GM21390 (cell line): ENCODE measurements around the gene TAS2R19.
"Not testable (repeated sequence)": the region's sequence is repeated elsewhere in the genome, so short reads cannot be mapped to it uniquely, and the experiment has no call there.

Experiments
- ATAC-seq: cut with Tn5 transposase; IDR thresholded peaks from one replicate; pipeline ENCODE4 v1.9.1; 2021; ENCODE audit not compliant: unreplicated experiment

Gene TAS2R19

GRCh38 chr12:11022520-11022919 lies at the start of gene TAS2R19:
TSS of gene TAS2R19 (minus strand) at chr12:11022620. CDS start at chr12:11022571, 49 bp downstream.
- no peak for ATAC-seq

- no peak for ATAC-seq
Observed at GRCh38 chr12:11071414-11071813, 49.0 kb upstream of the TAS2R19 start.

GRCh38 chr12:11070999-11071398 lies 48.6 kb upstream of the TAS2R19 start:
- no peak for ATAC-seq

- no peak for ATAC-seq
Observed at GRCh38 chr12:11069854-11070365, 47.5 kb upstream of the TAS2R19 start.

GRCh38 chr12:11067514-11067913 lies 45.1 kb upstream of the TAS2R19 start:
- ATAC-seq = no peak

- ATAC-seq = not testable (repeated sequence)
Observed at GRCh38 chr12:11062194-11062593, 39.8 kb upstream of the TAS2R19 start, which contains the start of gene TAS2R46. TSS of gene TAS2R46 (minus strand) at chr12:11062294. CDS start at chr12:11062294, 0 bp downstream.

GRCh38 chr12:11059784-11060183 lies 37.4 kb upstream of the TAS2R19 start:
- ATAC-seq = no peak

- ATAC-seq = no peak
Observed at GRCh38 chr12:11059041-11059440, 36.6 kb upstream of the TAS2R19 start.

- no peak for ATAC-seq
Observed at GRCh38 chr12:11055306-11055705, 32.9 kb upstream of the TAS2R19 start.

GRCh38 chr12:11049806-11050531 lies 27.5 kb upstream of the TAS2R19 start:
- ATAC-seq = not testable (repeated sequence)

- ATAC-seq = not testable (repeated sequence)
Observed at GRCh38 chr12:11041366-11041765, 18.9 kb upstream of the TAS2R19 start.

- no peak for ATAC-seq
Observed at GRCh38 chr12:11040162-11040561, 17.7 kb upstream of the TAS2R19 start.

- ATAC-seq = no peak
Observed at GRCh38 chr12:11039171-11039570, 16.8 kb upstream of the TAS2R19 start.

GRCh38 chr12:11033959-11034358 lies 11.5 kb upstream of the TAS2R19 start:
- ATAC-seq = not testable (repeated sequence)

GRCh38 chr12:11031307-11031706 lies 8.9 kb upstream of the TAS2R19 start, which contains the start of gene TAS2R31:
TSS of gene TAS2R31 (minus strand) at chr12:11031407. CDS start at chr12:11031335, 72 bp downstream.
- ATAC-seq = no peak

GRCh38 chr12:11026118-11026517 lies 3.7 kb upstream of the TAS2R19 start:
- no peak for ATAC-seq

- no peak for ATAC-seq
Observed at GRCh38 chr12:11023387-11023786, 967 bp upstream of the TAS2R19 start.

GRCh38 chr12:11016937-11017336 lies 5.5 kb downstream of the TAS2R19 start:
- no peak for ATAC-seq

- ATAC-seq = no peak
Observed at GRCh38 chr12:11015775-11016430, 6.5 kb downstream of the TAS2R19 start.

- no peak for ATAC-seq
Observed at GRCh38 chr12:11014234-11014633, 8.2 kb downstream of the TAS2R19 start.

GRCh38 chr12:11007608-11008007 lies 14.8 kb downstream of the TAS2R19 start:
- no peak for ATAC-seq

- no peak for ATAC-seq
Observed at GRCh38 chr12:10998204-10998603, 24.2 kb downstream of the TAS2R19 start, which contains the start of gene TAS2R20. TSS of gene TAS2R20 (minus strand) at chr12:10998304. CDS start at chr12:10997875, 429 bp downstream.
